Caco-2 (cell line): Measurements from ENCODE around the gene CDC42BPA. TPM values are rescaled to one million over a fixed set of nuclear protein-coding genes. Genes with fewer than 3 reads are reported as not detected.
"Not testable (repeated sequence)": the region's sequence is repeated elsewhere in the genome, so short reads cannot be mapped to it uniquely, and the experiment has no call there.

ENCODE experiments used
- BruUV-seq: library from RNA; stranded (reverse); fragments of 400-500 nt; replicated peaks from 2 replicates; lab custom pipeline; 2021; lab: Mats Ljungman, UMichigan
- CTCF ChIA-PET: fragments of 300-600 bp; sonication (Branson Sonifier 250); formaldehyde crosslinking; loops from one replicate; lab custom pipeline; 2022; ENCODE audit warnings: antibody characterized with exemption; lab: Charles Lee
- POLR2A ChIA-PET: fragments of 300-600 bp; sonication (Branson Sonifier 250); formaldehyde crosslinking; loops from one replicate; lab custom pipeline; 2022; ENCODE audit warnings: antibody characterized with exemption; lab: Charles Lee
- DNase-seq, 2 experiments: peaks; one replicate each; pipeline versions ENCODE4 v3.0.0 to v3.0.0-alpha.2; 2020 to 2022
- H3K27me3 ChIP-seq: replicated peaks from 2 replicates; pipeline ENCODE4 v1.6.0; 2011; ENCODE audit warnings: low read length; ENCODE audit not compliant: control insufficient read depth, insufficient read depth
- H3K36me3 ChIP-seq: 2 replicates; pipeline ENCODE4 v1.5.1; 2011; ENCODE audit warnings: low read length; ENCODE audit not compliant: control insufficient read depth, insufficient read depth
- H3K4me1 ChIP-seq: fragments of 250-450 bp; sonication (Bioruptor Pico); 2 replicates; pipeline ENCODE4 v1.5.1; 2020; ENCODE audit warnings: mild to moderate bottlenecking
- H3K4me3 ChIP-seq: 2 replicates; pipeline ENCODE4 v1.5.1; 2011; ENCODE audit warnings: low read depth, mild to moderate bottlenecking, control low read depth, low read length
- H3K9me3 ChIP-seq: fragments of 250-450 bp; sonication (Bioruptor Pico); 2 replicates; pipeline ENCODE4 v1.5.1; 2020; ENCODE audit warnings: mild to moderate bottlenecking, moderate library complexity
- H3K27ac Mint-ChIP-seq: one replicate; pipeline ENCODE4 v1.8.0; 2022; ENCODE audit warnings: mixed read lengths; ENCODE audit not compliant: unreplicated experiment
- H3K27me3 Mint-ChIP-seq: one replicate; pipeline ENCODE4 v1.8.0; 2022; ENCODE audit warnings: mixed read lengths; ENCODE audit not compliant: insufficient read depth, unreplicated experiment
- H3K36me3 Mint-ChIP-seq: one replicate; pipeline ENCODE4 v1.8.0; 2022; ENCODE audit warnings: mild to moderate bottlenecking, mixed read lengths; ENCODE audit not compliant: insufficient read depth, unreplicated experiment
- H3K4me1 Mint-ChIP-seq: one replicate; pipeline ENCODE4 v1.8.0; 2022; ENCODE audit warnings: low read depth, mixed read lengths; ENCODE audit not compliant: unreplicated experiment
- H3K4me3 Mint-ChIP-seq: one replicate; pipeline ENCODE4 v1.8.0; 2022; ENCODE audit warnings: mild to moderate bottlenecking, moderate library complexity, mixed read lengths; ENCODE audit not compliant: unreplicated experiment
- H3K9me3 Mint-ChIP-seq: one replicate; pipeline ENCODE4 v1.8.0; 2022; ENCODE audit warnings: mixed read lengths; ENCODE audit not compliant: unreplicated experiment
- CTCF ChIP-seq, 2 experiments: fragments of 200-600 bp in 1 of 2; IDR thresholded peaks; 1 replicate in 1 of 2; 2 replicates in 1 of 2; pipeline versions ENCODE4 v1.5.1 to v1.8.0; 2011 to 2022; ENCODE audit warnings: antibody characterized with exemption in 1 of 2, control low read depth in 1 of 2, inconsistent platforms in 1 of 2, low read depth in 1 of 2, low read length in 1 of 2, mild to moderate bottlenecking in 1 of 2, moderate library complexity in 1 of 2; ENCODE audit not compliant: insufficient read depth in 1 of 2, severe bottlenecking in 1 of 2, unreplicated experiment in 1 of 2
- intact Hi-C: fragments of 100-400 bp; cut with micrococcal nuclease; formaldehyde crosslinking; loops from one replicate; pipeline ENCODE4 v1.10.0; 2022; ENCODE audit not compliant: unreplicated experiment
- total RNA-seq: library from RNA; stranded (reverse); gene quantifications from 2 replicates; pipeline ENCODE4 v1.2.3, GENCODE V29; 2022

The CDC42BPA gene
- total RNA-seq, 1 experiment from 2014 or later = 38.3 TPM

GRCh38 chr1:227140376-227140775 lies 177.9 kb downstream of the CDC42BPA start:
- Mint-ChIP-seq H3K27me3 (no peaks in the 10 kb centered on the region), H3K4me1 (peaks cover 18% of the 10 kb centered on the region), H3K36me3 (peaks cover 12% of the 10 kb centered on the region), H3K4me3 (no peak overlapping the region), H3K27ac (no peak overlapping the region), H3K9me3 (no peaks in the 10 kb centered on the region)
- H3K4me3 ChIP-seq = no peak overlapping the region
- no peaks in the 10 kb centered on the region; the same call in 1 of the 2 replicates for H3K36me3 ChIP-seq
- intact Hi-C loops = loop anchor here (1.0 kb wide), 1 partner anchor 103 kb away; no protein-coding TSS in a partner anchor
- POLR2A ChIA-PET = no interaction called here
- peaks cover 61% of the 10 kb centered on the region for H3K4me1 ChIP-seq
- CTCF ChIA-PET = no interaction called here
- no peak for TF ChIP-seq CTCF (IDR thresholded peaks at IDR 0.05; ENCODE audit: insufficient read depth in 1 of 2, low read depth in 1 of 2, low read length in 1 of 2, severe bottlenecking in 1 of 2, unreplicated experiment in 1 of 2)
- H3K27me3 ChIP-seq = no peaks in the 10 kb centered on the region
- peak; percentile 60 to 68 for DNase-seq
- H3K9me3 ChIP-seq = no peaks in the 10 kb centered on the region
- BruUV-seq = no TSS peak

DNA sequence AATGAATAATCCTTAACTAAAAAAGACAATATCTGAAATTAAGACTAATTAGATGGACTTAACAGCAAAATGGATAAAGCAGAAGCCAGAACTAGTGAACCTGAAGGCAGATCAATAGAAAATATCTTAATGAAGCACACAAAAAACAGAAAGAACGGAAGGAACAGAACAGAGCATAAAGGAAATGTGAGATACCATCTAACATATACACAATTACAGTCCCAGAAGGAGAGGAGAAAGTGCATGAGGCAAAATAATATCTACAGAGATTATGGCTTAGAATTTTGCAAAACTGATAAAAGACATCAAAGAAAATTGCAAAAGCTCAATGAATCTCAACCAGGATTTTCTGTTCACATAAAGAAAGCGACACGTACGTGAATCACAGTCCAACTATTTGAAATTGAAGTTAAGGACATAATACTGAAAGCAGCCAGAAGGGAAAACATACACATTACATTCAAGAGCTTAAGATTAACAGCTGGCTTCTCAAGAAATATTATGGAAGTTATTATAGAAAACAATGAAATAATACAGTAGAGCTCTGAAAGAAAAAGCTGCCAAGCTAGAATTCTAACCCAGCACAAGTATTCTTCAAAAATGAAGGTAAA lies 182.0 kb downstream of the CDC42BPA start:
- H3K4me1 ChIP-seq = peaks cover 67% of the 10 kb centered on the region
- no peak for TF ChIP-seq CTCF (IDR thresholded peaks at IDR 0.05; ENCODE audit: insufficient read depth in 1 of 2, low read depth in 1 of 2, low read length in 1 of 2, severe bottlenecking in 1 of 2, unreplicated experiment in 1 of 2)
- no peaks in the 10 kb centered on the region; the same call in 1 of the 2 replicates for H3K36me3 ChIP-seq
- Mint-ChIP-seq H3K36me3 (peaks cover 30% of the 10 kb centered on the region), H3K27ac (no peak overlapping the region), H3K9me3 (peaks cover 11% of the 10 kb centered on the region), H3K4me3 (no peak overlapping the region), H3K27me3 (no peaks in the 10 kb centered on the region), H3K4me1 (peaks cover 36% of the 10 kb centered on the region)
- no peak for DNase-seq
- CTCF ChIA-PET = no interaction called here
- intact Hi-C loops = no loop called here
- H3K9me3 ChIP-seq = no peaks in the 10 kb centered on the region
- POLR2A ChIA-PET = no interaction called here
- no TSS peak for BruUV-seq
- no peaks in the 10 kb centered on the region for H3K27me3 ChIP-seq
- H3K4me3 ChIP-seq = no peak overlapping the region

DNA sequence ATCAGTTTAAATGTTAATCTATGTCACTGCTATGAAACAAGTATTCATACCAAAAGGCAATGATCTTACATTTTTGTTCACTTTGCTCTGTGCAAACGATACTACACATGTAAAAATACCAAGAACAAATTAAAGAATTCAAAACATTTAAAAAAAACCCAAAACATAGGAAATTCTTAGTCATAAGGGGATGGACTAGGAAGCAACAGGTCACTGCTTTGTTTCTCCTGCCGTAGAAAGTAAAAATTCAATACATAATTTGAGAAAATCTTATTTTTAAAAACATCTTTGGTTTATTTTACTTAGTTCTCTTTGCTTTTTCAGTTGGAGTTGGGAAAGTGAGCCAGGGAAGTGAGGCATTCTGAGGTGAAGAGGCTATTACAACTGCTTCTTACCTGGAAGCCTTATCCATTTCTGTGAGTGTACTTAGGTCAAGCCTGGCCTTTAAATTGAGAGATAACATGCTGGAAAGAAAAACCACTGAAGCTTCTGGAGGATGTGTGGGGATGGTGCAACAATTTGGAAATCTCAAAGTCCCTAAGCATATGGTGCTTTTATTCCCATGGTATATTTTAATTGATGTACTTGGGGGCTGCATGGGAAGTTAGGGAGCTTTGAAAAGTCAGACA lies 183.5 kb downstream of the CDC42BPA start:
- ChIA-PET POLR2A (no interaction called here), CTCF (interaction anchor here (0.6 kb wide), 1 partner anchor 240 kb away, joined by 12 read pairs; no protein-coding TSS in a partner anchor)
- no peaks in the 10 kb centered on the region for H3K27me3 Mint-ChIP-seq
- DNase-seq = no peak
- H3K27ac Mint-ChIP-seq = peak overlapping the region; percentile 48
- no peaks in the 10 kb centered on the region; the same call in 1 of the 2 replicates for H3K36me3 ChIP-seq
- H3K4me1 ChIP-seq = peaks cover 52% of the 10 kb centered on the region
- no peak overlapping the region for H3K4me3 ChIP-seq
- H3K4me3 Mint-ChIP-seq = peak overlapping the region; percentile 28
- TF ChIP-seq CTCF (IDR thresholded peaks at IDR 0.05; ENCODE audit: insufficient read depth in 1 of 2, low read depth in 1 of 2, low read length in 1 of 2, severe bottlenecking in 1 of 2, unreplicated experiment in 1 of 2) = no peak
- peaks cover 36% of the 10 kb centered on the region for H3K36me3 Mint-ChIP-seq
- no TSS peak for BruUV-seq
- no peaks in the 10 kb centered on the region for H3K27me3 ChIP-seq
- peaks cover 41% of the 10 kb centered on the region for H3K4me1 Mint-ChIP-seq
- H3K9me3 ChIP-seq = no peaks in the 10 kb centered on the region
- H3K9me3 Mint-ChIP-seq = peaks cover 11% of the 10 kb centered on the region
- intact Hi-C loops = no loop called here

DNA sequence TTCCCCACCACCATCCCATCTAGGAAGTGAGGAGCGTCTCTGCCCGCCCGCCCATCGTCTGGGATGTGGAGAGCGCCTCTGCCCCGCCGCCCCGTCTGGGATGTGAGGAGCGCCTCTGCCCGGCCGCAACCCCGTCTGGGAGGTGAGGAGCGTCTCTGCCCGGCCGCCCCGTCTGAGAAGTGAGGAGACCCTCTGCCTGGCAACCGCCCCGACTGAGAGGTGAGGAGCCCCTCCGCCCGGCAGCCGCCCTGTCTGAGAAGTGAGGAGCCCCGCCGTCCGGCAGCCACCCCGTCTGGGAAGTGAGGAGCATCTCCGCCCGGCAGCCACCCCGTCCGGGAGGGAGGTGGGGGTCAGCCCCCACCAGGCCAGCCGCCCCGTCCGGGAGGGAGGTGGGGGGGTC lies 185.6 kb downstream of the CDC42BPA start:
- H3K9me3 ChIP-seq, H3K4me3 ChIP-seq, DNase-seq, CTCF ChIA-PET, BruUV-seq, H3K36me3 ChIP-seq, H3K27me3 ChIP-seq, POLR2A ChIA-PET, H3K27ac Mint-ChIP-seq, intact Hi-C loops, H3K4me3 Mint-ChIP-seq, H3K27me3 Mint-ChIP-seq: not testable (repeated sequence)
- Mint-ChIP-seq H3K4me1 (peaks cover 31% of the 10 kb centered on the region), H3K36me3 (peaks cover 53% of the 10 kb centered on the region), H3K9me3 (peaks cover 11% of the 10 kb centered on the region)
- H3K4me1 ChIP-seq = peaks cover 32% of the 10 kb centered on the region
